H1 (cell line): ENCODE results near the gene PALM. TPM values are rescaled to one million over a fixed set of nuclear protein-coding genes. Genes with fewer than 3 reads are reported as not detected.

Experiments
- CTCF ChIA-PET: fragments of 300-600 bp; sonication (Branson Sonifier 250); formaldehyde crosslinking; loops from one replicate; lab custom pipeline; 2021; ENCODE audit not compliant: partially characterized antibody; lab: Charles Lee
- POLR2A ChIA-PET: fragments of 300-600 bp; sonication (Branson Sonifier 250); formaldehyde crosslinking; loops from one replicate; lab custom pipeline; 2021; ENCODE audit warnings: inconsistent platforms; ENCODE audit not compliant: partially characterized antibody; lab: Charles Lee
- DNase-seq, 2 experiments: peaks; one replicate each; pipeline versions ENCODE4 v3.0.0 to v3.0.0-alpha.2; 2010 to 2022; ENCODE audit warnings: low spot score in 2 of 2, low read depth in 1 of 2, mixed read lengths in 1 of 2
- FAIRE-seq: peaks from 2 replicates; lab custom pipeline; 2011; peaks lifted over from hg19 to GRCh38; lab: Jason Lieb, UNC
- H2AFZ ChIP-seq: 2 replicates; pipeline ENCODE4 v1.8.1; 2012; ENCODE audit warnings: low read length, inconsistent platforms
- H2AK5ac ChIP-seq: 2 replicates; pipeline ENCODE4 v1.6.1; 2013; ENCODE audit warnings: low read depth, low read length
- H2BK120ac ChIP-seq: replicated peaks from 2 replicates; pipeline ENCODE3; 2013; ENCODE audit warnings: low read depth, low read length, inconsistent platforms
- H2BK12ac ChIP-seq: 2 replicates; pipeline ENCODE4 v1.6.1; 2013; ENCODE audit warnings: low read depth, low read length
- H2BK15ac ChIP-seq: 2 replicates; pipeline ENCODE4 v1.6.1; 2013; ENCODE audit warnings: low read length
- H2BK20ac ChIP-seq: 2 replicates; pipeline ENCODE4 v1.6.1; 2013; ENCODE audit warnings: low read length
- H2BK5ac ChIP-seq: 2 replicates; pipeline ENCODE4 v1.6.1; 2013; ENCODE audit warnings: low read depth, low read length
- H3K14ac ChIP-seq: 2 replicates; pipeline ENCODE4 v1.6.1; 2013; ENCODE audit warnings: inconsistent platforms; ENCODE audit not compliant: insufficient read length
- H3K18ac ChIP-seq: 2 replicates; pipeline ENCODE4 v1.6.1; 2013; ENCODE audit warnings: low read length; ENCODE audit errors: extremely low read depth
- H3K23ac ChIP-seq: 2 replicates; pipeline ENCODE4 v1.6.1; 2013; ENCODE audit warnings: inconsistent platforms; ENCODE audit not compliant: insufficient read length
- H3K23me2 ChIP-seq: 2 replicates; pipeline ENCODE4 v1.6.1; 2013; ENCODE audit warnings: low read depth, low read length
- H3K27ac ChIP-seq: 2 replicates; pipeline ENCODE4 v1.6.1; 2011; ENCODE audit warnings: low read depth, low read length, inconsistent platforms
- H3K27me3 ChIP-seq, 4 experiments: replicated peaks in 1 of 4; 1 replicate in 1 of 4; 2 replicates in 3 of 4; pipeline versions ENCODE4 v1.6.1 to v1.8.1; 2011 to 2013; ENCODE audit warnings: low read length in 3 of 4, mild to moderate bottlenecking in 3 of 4, inconsistent platforms in 2 of 4, mixed read lengths in 2 of 4, moderate library complexity in 1 of 4; ENCODE audit not compliant: control insufficient read depth in 3 of 4, insufficient read depth in 3 of 4; ENCODE audit errors: extremely low read depth in 1 of 4
- H3K36me3 ChIP-seq, 4 experiments: 2 replicates each; pipeline versions ENCODE4 v1.6.1 to v1.8.1; 2011 to 2013; ENCODE audit warnings: mild to moderate bottlenecking in 4 of 4, low read length in 3 of 4, moderate library complexity in 2 of 4, control low read depth in 1 of 4, inconsistent platforms in 1 of 4; ENCODE audit not compliant: insufficient read depth in 4 of 4, control insufficient read depth in 2 of 4
- H3K4ac ChIP-seq: replicated peaks from 2 replicates; pipeline ENCODE3; 2013; ENCODE audit warnings: low read length, low read depth, mixed read lengths, inconsistent platforms; ENCODE audit not compliant: insufficient read length
- H3K4me1 ChIP-seq, 4 experiments: replicated peaks in 1 of 4; 1 replicate in 1 of 4; 2 replicates in 3 of 4; pipeline versions ENCODE4 v1.6.1 to v1.8.1; 2011 to 2013; ENCODE audit warnings: low read length in 3 of 4, inconsistent platforms in 2 of 4, mixed read lengths in 1 of 4; ENCODE audit not compliant: insufficient read depth in 4 of 4, control insufficient read depth in 3 of 4
- H3K4me2 ChIP-seq, 2 experiments: 2 replicates each; pipeline versions ENCODE4 v1.6.1 to v1.8.1; 2011 to 2013; ENCODE audit warnings: low read depth in 2 of 2, low read length in 2 of 2, control low read depth in 1 of 2, inconsistent platforms in 1 of 2, mild to moderate bottlenecking in 1 of 2; ENCODE audit not compliant: insufficient read depth in 1 of 2
- H3K4me3 ChIP-seq, 4 experiments: fragments of 200-600, 300-600 bp in 1 of 4; sonication (generic), shearing (Covaris generic), sonication (Bioruptor Twin) in 1 of 4; 2 replicates each; pipeline versions ENCODE4 v1.5.1 to v1.8.1; 2011 to 2016; ENCODE audit warnings: low read length in 4 of 4, low read depth in 3 of 4, control low read depth in 2 of 4, inconsistent platforms in 2 of 4, mild to moderate bottlenecking in 2 of 4, mixed read lengths in 1 of 4, moderate library complexity in 1 of 4; ENCODE audit not compliant: insufficient read depth in 2 of 4; ENCODE audit errors: extremely low read depth in 1 of 4
- H3K56ac ChIP-seq: replicated peaks from 2 replicates; pipeline ENCODE3; 2013; ENCODE audit warnings: low read depth, mild to moderate bottlenecking, mixed read lengths, low read length, inconsistent platforms; ENCODE audit not compliant: insufficient read length
- H3K79me1 ChIP-seq: 2 replicates; pipeline ENCODE4 v1.6.1; 2013; ENCODE audit warnings: low read depth, low read length, control low read depth
- H3K79me2 ChIP-seq, 2 experiments: 2 replicates each; pipeline versions ENCODE4 v1.6.1 to v1.8.1; 2012 to 2013; ENCODE audit warnings: low read length in 2 of 2, mild to moderate bottlenecking in 2 of 2, inconsistent platforms in 1 of 2; ENCODE audit not compliant: insufficient read depth in 2 of 2, control insufficient read depth in 1 of 2
- H3K9ac ChIP-seq, 4 experiments: replicated peaks in 1 of 4; 1 replicate in 1 of 4; 2 replicates in 3 of 4; pipeline versions ENCODE4 v1.6.1 to v1.8.1; 2011 to 2013; ENCODE audit warnings: low read depth in 3 of 4, low read length in 3 of 4, control low read depth in 2 of 4, mild to moderate bottlenecking in 2 of 4, moderate library complexity in 2 of 4, inconsistent platforms in 1 of 4; ENCODE audit errors: extremely low read depth in 1 of 4
- H3K9me3 ChIP-seq, 2 experiments: 2 replicates each; pipeline versions ENCODE4 v1.6.1 to v1.8.1; 2012 to 2013; ENCODE audit warnings: mild to moderate bottlenecking in 2 of 2, moderate library complexity in 2 of 2, control low read depth in 1 of 2, inconsistent platforms in 1 of 2, low read depth in 1 of 2, low read length in 1 of 2, mixed read lengths in 1 of 2; ENCODE audit not compliant: insufficient read depth in 2 of 2
- H4K20me1 ChIP-seq, 2 experiments: replicated peaks in 1 of 2; 2 replicates each; pipeline versions ENCODE3 to v1.8.1; 2011 to 2013; ENCODE audit warnings: inconsistent platforms in 2 of 2, low read length in 2 of 2, mild to moderate bottlenecking in 1 of 2; ENCODE audit not compliant: insufficient read depth in 2 of 2, control insufficient read depth in 1 of 2
- H4K5ac ChIP-seq: 2 replicates; pipeline ENCODE4 v1.6.1; 2013; ENCODE audit warnings: low read length, low read depth, mixed read lengths, inconsistent platforms; ENCODE audit not compliant: insufficient read length
- H4K8ac ChIP-seq: 2 replicates; pipeline ENCODE4 v1.8.0; 2013; ENCODE audit warnings: mild to moderate bottlenecking, moderate library complexity, low read length, inconsistent platforms; ENCODE audit not compliant: insufficient read depth; ENCODE audit errors: extremely low read depth
- H4K91ac ChIP-seq: replicated peaks from 2 replicates; pipeline ENCODE3; 2013; ENCODE audit warnings: low read length, mixed read lengths, inconsistent platforms; ENCODE audit not compliant: insufficient read length
- BACH1 ChIP-seq: IDR thresholded peaks from 2 replicates; pipeline ENCODE4 v1.6.1; 2012; ENCODE audit warnings: low read length, improper control_type of control experiment
- FOSL1 ChIP-seq: IDR thresholded peaks from 2 replicates; pipeline ENCODE4 v1.6.1; 2011; ENCODE audit warnings: mild to moderate bottlenecking, low read depth, low read length, moderate library complexity; ENCODE audit not compliant: insufficient read depth
- GABPA ChIP-seq: IDR thresholded peaks from 2 replicates; pipeline ENCODE4 v1.6.1; 2011; ENCODE audit warnings: mild to moderate bottlenecking, low read length, moderate library complexity, borderline replicate concordance; ENCODE audit not compliant: insufficient read depth
- JUND ChIP-seq: IDR thresholded peaks from 2 replicates; pipeline ENCODE4 v1.6.1; 2011; ENCODE audit warnings: mild to moderate bottlenecking, improper control_type of control experiment, low read length
- NRF1 ChIP-seq: IDR thresholded peaks from 2 replicates; pipeline ENCODE4 v1.6.1; 2011; ENCODE audit warnings: mild to moderate bottlenecking, low read depth, low read length, improper control_type of control experiment
- RXRA ChIP-seq: IDR thresholded peaks from 2 replicates; pipeline ENCODE4 v1.6.1; 2011; ENCODE audit warnings: low read depth, mild to moderate bottlenecking, low read length, moderate library complexity; ENCODE audit not compliant: insufficient read depth
- TEAD4 ChIP-seq: IDR thresholded peaks from 2 replicates; pipeline ENCODE4 v1.6.1; 2012; ENCODE audit warnings: low read depth, low read length, inconsistent platforms, mixed read lengths
- YY1 ChIP-seq: IDR thresholded peaks from 2 replicates; pipeline ENCODE4 v1.6.1; 2011; ENCODE audit warnings: low read depth, mild to moderate bottlenecking, low read length
- WGBS, 2 experiments: shearing (Covaris generic) in 1 of 2; methylation state at CpG; one replicate each; pipeline versions ENCODE4 v1.1.6 to v1.1.7; 2013 to 2015; ENCODE audit warnings: low lambda C conversion rate in 2 of 2, mixed read lengths in 2 of 2, inconsistent platforms in 1 of 2, low coverage in 1 of 2, missing lambda C conversion rate in 1 of 2; ENCODE audit not compliant: insufficient replicate concordance in 2 of 2, insufficient coverage in 1 of 2, insufficient read length in 1 of 2; ENCODE audit errors: extremely low coverage in 1 of 2, missing lambda C conversion rate in 1 of 2; 5-methylcytosine and 5-hydroxymethylcytosine counted together
- polyA plus RNA-seq, 7 experiments: library from polyadenylated mRNA; depleted of rRNA in 3 of 7; stranded (reverse) in 5 of 7; unstranded in 2 of 7; fragments of >200 nt in 5 of 7; fragments of 200-250 nt in 2 of 7; gene quantifications; 1 replicate in 5 of 7; 2 replicates in 1 of 7; 4 replicates in 1 of 7; pipeline versions ENCODE4 v1.2.1 to v1.2.3, GENCODE V29; 2011 to 2013; ENCODE audit warnings: missing spikeins in 2 of 7, mixed read lengths in 2 of 7
- total RNA-seq: library from RNA; stranded (reverse); fragmentation: NEBNext Ultra II Directional; extraction: Animal tissue kit (Norgen Biotek cat#: 25700); gene quantifications from 2 replicates; pipeline ENCODE4 v1.2.1, GENCODE V29; 2021
- TF ChIP-seq, protein P1 (sequence below), 3 experiments: IDR thresholded peaks; 1 replicate in 2 of 3; 2 replicates in 1 of 3; pipeline versions ENCODE4 v1.5.1 to v1.6.1; 2011; ENCODE audit warnings: low read length in 3 of 3, mild to moderate bottlenecking in 3 of 3, inconsistent platforms in 2 of 3, low read depth in 1 of 3, moderate library complexity in 1 of 3; ENCODE audit not compliant: insufficient read depth in 1 of 3; ENCODE audit errors: control extremely low read depth in 1 of 3

PALM gene
- total and polyA plus RNA-seq, 2 of the 8 experiments (the other 6 are each of a cell fraction or from before 2014, with no cell fraction given), result 5.7 to 16.5 TPM

DNA sequence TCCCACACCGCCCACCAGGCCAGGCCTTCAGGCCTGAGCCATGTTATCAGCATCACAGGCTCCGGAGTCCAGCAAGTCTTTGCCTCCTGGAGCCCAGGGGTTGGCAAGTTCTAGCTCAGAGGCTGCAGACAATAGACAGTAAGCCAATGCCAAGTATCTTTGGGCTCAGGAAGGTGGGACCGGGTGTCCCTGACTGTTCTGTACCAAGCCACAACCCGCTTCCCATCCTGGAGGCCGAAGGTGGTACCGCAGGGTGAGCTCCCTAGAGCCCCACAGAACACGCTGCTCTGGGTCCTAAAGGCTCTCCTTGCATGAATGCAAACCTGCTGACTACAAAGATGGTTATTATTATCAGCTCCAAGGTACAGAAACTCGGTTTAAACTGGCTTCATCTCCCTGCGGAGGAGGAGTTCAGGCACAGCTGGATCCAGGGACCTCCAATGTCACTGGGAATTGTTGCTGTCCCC lies 38.1 kb upstream of the PALM start:
- Histone ChIP-seq H4K5ac (no peak overlapping the region), H2AFZ (no peak overlapping the region), H3K4me2 (no peak overlapping the region), H3K27ac (no peak overlapping the region), H2BK5ac (no peak overlapping the region), H3K23ac (no peak overlapping the region), H3K79me1 (no peaks in the 10 kb centered on the region), H4K20me1 (no peaks in the 10 kb centered on the region), H3K27me3 (peaks cover 0 to 12% (median 2%) of the 10 kb centered on the region in 4 experiments; a peak in 3 of 7 replicates), H4K91ac (no peak overlapping the region), H2AK5ac (no peak overlapping the region), H3K14ac (no peak overlapping the region), H3K56ac (no peak overlapping the region), H2BK15ac (0 out of 2 replicates have a peak overlapping the region, but pooled peaks have one; percentile 61), H3K79me2 (no peaks in the 10 kb centered on the region), H2BK12ac (no peak overlapping the region), H4K8ac (no peak overlapping the region), H3K36me3 (no peaks in the 10 kb centered on the region), H3K4ac (no peak overlapping the region), H3K9me3 (no peaks in the 10 kb centered on the region; a peak in 1 of 4 replicates), H2BK20ac (no peak overlapping the region), H3K18ac (no peak overlapping the region), H3K4me1 (no peaks in the 10 kb centered on the region; a peak in 1 of 7 replicates), H3K4me3 (no peak overlapping the region), H2BK120ac (no peak overlapping the region), H3K23me2 (no peaks in the 10 kb centered on the region), H3K9ac (no peak overlapping the region)
- ChIA-PET POLR2A (interaction anchor here (1.5 kb wide), 1 partner anchor 10 kb away, joined by 9 read pairs; no protein-coding TSS in a partner anchor), CTCF (interaction anchor here (0.5 to 2.8 kb wide), 34 partner anchors 9 to 275 kb away, joined by 3 to 16 read pairs (median 4); no protein-coding TSS in a partner anchor)
- no peak for DNase-seq
- 76% methylated on average over 9 of the region's 9 CpGs; no CpG with 5 or more reads in 1 of the 2 experiments for WGBS, 2 experiments
- FAIRE-seq, result no peak
- TF ChIP-seq BACH1 (no peak), JUND (no peak), NRF1 (no peak), RXRA (no peak), TEAD4 (no peak), YY1 (no peak), FOSL1 (peak; percentile 85), GABPA (0 out of 2 replicates have a peak, but pooled peaks have one; percentile 24)
- TF ChIP-seq, protein P1, sequence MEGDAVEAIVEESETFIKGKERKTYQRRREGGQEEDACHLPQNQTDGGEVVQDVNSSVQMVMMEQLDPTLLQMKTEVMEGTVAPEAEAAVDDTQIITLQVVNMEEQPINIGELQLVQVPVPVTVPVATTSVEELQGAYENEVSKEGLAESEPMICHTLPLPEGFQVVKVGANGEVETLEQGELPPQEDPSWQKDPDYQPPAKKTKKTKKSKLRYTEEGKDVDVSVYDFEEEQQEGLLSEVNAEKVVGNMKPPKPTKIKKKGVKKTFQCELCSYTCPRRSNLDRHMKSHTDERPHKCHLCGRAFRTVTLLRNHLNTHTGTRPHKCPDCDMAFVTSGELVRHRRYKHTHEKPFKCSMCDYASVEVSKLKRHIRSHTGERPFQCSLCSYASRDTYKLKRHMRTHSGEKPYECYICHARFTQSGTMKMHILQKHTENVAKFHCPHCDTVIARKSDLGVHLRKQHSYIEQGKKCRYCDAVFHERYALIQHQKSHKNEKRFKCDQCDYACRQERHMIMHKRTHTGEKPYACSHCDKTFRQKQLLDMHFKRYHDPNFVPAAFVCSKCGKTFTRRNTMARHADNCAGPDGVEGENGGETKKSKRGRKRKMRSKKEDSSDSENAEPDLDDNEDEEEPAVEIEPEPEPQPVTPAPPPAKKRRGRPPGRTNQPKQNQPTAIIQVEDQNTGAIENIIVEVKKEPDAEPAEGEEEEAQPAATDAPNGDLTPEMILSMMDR (IDR thresholded peaks at IDR 0.05; ENCODE audit: control extremely low read depth in 1 of 3, insufficient read depth in 1 of 3, low read depth in 1 of 3, low read length in 3 of 3), result peak; percentile 41 to 55 (median 52)
